ENCODE measurements around the gene OR2T35. TPM values are rescaled to one million over a fixed set of nuclear protein-coding genes. Genes with fewer than 3 reads are reported as not detected.

OR2T35 gene
- total and polyA plus RNA-seq, 2 experiments from 2014 or later, result not detected

DNA sequence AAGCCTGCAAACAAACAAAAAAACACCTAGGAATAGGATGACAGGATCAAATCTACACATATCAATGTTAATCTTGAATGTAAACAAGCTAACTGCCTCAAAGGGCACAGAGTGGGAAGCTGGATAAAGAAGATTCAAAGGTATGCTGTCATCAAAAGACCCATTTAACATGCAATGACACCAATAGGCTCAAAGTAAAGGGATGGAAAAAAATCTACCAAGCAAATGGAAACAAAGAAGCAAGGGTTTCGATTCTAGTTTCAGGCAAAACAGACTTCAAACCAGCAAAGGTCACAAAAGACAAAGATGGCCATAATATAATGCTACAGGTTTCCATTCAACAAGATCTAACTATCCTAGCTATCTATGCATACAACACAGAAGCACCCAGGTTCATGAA, 31.3 kb downstream of the OR2T35 start (continued):
- TF ChIP-seq, protein P1, sequence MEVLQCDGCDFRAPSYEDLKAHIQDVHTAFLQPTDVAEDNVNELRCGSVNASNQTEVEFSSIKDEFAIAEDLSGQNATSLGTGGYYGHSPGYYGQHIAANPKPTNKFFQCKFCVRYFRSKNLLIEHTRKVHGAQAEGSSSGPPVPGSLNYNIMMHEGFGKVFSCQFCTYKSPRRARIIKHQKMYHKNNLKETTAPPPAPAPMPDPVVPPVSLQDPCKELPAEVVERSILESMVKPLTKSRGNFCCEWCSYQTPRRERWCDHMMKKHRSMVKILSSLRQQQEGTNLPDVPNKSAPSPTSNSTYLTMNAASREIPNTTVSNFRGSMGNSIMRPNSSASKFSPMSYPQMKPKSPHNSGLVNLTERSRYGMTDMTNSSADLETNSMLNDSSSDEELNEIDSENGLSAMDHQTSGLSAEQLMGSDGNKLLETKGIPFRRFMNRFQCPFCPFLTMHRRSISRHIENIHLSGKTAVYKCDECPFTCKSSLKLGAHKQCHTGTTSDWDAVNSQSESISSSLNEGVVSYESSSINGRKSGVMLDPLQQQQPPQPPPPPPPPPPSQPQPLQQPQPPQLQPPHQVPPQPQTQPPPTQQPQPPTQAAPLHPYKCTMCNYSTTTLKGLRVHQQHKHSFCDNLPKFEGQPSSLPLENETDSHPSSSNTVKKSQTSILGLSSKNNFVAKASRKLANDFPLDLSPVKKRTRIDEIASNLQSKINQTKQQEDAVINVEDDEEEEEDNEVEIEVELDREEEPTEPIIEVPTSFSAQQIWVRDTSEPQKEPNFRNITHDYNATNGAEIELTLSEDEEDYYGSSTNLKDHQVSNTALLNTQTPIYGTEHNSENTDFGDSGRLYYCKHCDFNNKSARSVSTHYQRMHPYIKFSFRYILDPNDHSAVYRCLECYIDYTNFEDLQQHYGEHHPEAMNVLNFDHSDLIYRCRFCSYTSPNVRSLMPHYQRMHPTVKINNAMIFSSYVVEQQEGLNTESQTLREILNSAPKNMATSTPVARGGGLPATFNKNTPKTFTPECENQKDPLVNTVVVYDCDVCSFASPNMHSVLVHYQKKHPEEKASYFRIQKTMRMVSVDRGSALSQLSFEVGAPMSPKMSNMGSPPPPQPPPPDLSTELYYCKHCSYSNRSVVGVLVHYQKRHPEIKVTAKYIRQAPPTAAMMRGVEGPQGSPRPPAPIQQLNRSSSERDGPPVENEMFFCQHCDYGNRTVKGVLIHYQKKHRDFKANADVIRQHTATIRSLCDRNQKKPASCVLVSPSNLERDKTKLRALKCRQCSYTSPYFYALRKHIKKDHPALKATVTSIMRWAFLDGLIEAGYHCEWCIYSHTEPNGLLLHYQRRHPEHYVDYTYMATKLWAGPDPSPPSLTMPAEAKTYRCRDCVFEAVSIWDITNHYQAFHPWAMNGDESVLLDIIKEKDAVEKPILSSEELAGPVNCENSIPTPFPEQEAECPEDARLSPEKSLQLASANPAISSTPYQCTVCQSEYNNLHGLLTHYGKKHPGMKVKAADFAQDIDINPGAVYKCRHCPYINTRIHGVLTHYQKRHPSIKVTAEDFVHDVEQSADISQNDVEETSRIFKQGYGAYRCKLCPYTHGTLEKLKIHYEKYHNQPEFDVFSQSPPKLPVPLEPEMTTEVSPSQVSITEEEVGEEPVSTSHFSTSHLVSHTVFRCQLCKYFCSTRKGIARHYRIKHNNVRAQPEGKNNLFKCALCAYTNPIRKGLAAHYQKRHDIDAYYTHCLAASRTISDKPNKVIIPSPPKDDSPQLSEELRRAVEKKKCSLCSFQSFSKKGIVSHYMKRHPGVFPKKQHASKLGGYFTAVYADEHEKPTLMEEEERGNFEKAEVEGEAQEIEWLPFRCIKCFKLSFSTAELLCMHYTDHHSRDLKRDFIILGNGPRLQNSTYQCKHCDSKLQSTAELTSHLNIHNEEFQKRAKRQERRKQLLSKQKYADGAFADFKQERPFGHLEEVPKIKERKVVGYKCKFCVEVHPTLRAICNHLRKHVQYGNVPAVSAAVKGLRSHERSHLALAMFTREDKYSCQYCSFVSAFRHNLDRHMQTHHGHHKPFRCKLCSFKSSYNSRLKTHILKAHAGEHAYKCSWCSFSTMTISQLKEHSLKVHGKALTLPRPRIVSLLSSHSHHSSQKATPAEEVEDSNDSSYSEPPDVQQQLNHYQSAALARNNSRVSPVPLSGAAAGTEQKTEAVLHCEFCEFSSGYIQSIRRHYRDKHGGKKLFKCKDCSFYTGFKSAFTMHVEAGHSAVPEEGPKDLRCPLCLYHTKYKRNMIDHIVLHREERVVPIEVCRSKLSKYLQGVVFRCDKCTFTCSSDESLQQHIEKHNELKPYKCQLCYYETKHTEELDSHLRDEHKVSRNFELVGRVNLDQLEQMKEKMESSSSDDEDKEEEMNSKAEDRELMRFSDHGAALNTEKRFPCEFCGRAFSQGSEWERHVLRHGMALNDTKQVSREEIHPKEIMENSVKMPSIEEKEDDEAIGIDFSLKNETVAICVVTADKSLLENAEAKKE (CRISPR knock-in tag; IDR thresholded peaks at IDR 0.05), result no peak
- TF ChIP-seq STAT1 (IDR thresholded peaks at IDR 0.05; ENCODE audit: unreplicated experiment) (no peak), EZH2phosphoT487 (IDR thresholded peaks at IDR 0.05; ENCODE audit: unreplicated experiment) (no peak), EZH2 (IDR thresholded peaks at IDR 0.05; ENCODE audit: low read depth, unreplicated experiment) (no peak), ZNF331 (CRISPR knock-in tag; IDR thresholded peaks at IDR 0.05; ENCODE audit: low read depth) (no peak)
- TF ChIP-seq, protein P2, sequence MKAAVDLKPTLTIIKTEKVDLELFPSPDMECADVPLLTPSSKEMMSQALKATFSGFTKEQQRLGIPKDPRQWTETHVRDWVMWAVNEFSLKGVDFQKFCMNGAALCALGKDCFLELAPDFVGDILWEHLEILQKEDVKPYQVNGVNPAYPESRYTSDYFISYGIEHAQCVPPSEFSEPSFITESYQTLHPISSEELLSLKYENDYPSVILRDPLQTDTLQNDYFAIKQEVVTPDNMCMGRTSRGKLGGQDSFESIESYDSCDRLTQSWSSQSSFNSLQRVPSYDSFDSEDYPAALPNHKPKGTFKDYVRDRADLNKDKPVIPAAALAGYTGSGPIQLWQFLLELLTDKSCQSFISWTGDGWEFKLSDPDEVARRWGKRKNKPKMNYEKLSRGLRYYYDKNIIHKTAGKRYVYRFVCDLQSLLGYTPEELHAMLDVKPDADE (IDR thresholded peaks at IDR 0.05), result no peak
- TF ChIP-seq, protein P3, sequence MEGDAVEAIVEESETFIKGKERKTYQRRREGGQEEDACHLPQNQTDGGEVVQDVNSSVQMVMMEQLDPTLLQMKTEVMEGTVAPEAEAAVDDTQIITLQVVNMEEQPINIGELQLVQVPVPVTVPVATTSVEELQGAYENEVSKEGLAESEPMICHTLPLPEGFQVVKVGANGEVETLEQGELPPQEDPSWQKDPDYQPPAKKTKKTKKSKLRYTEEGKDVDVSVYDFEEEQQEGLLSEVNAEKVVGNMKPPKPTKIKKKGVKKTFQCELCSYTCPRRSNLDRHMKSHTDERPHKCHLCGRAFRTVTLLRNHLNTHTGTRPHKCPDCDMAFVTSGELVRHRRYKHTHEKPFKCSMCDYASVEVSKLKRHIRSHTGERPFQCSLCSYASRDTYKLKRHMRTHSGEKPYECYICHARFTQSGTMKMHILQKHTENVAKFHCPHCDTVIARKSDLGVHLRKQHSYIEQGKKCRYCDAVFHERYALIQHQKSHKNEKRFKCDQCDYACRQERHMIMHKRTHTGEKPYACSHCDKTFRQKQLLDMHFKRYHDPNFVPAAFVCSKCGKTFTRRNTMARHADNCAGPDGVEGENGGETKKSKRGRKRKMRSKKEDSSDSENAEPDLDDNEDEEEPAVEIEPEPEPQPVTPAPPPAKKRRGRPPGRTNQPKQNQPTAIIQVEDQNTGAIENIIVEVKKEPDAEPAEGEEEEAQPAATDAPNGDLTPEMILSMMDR (conservative IDR thresholded peaks at IDR 0.05; ENCODE audit: low read depth in 2 of 2), result no peak

Measured in GM23338 (cell line).